Posterior vena cava (tissue), 2 donors: ENCODE results near the gene CCDC110. TPM values are rescaled to one million over a fixed set of nuclear protein-coding genes. Genes with fewer than 3 reads are reported as not detected.

Experiments used
- DNase-seq: peaks from one replicate; pipeline ENCODE4 v3.0.0-alpha.2; 2020; ENCODE audit warnings: low spot score
- intact Hi-C, 2 donors: fragments of 100-400 bp; cut with DNase I; formaldehyde crosslinking; loops; one replicate each; pipeline versions ENCODE4 v1.14.1 to v1.14.2; 2022 to 2023
- total RNA-seq, 2 donors: library from RNA; stranded (reverse); fragmentation: NEBNext Ultra II Directional; extraction: Animal tissue kit (Norgen Biotek cat#: 25700); gene quantifications; one replicate each; pipeline ENCODE4 v1.2.1, GENCODE V29; 2021
- donor health status: DM: yes; HTN: yes; CAD: no.
- donor health status: DM: yes; HTN: yes; CAD: no.

The CCDC110 gene
- total RNA-seq, 2 donors from 2014 or later = 3.5 to 6.6 TPM

GRCh38 chr4:185429660-185430059 is 41.9 kb downstream of the CCDC110 start:
- intact Hi-C loops = loop anchor here in 1 of 2 donors (5.0 kb wide), 2 partner anchors 677 to 1762 kb away; no protein-coding TSS in a partner anchor
- DNase-seq = no peak

- intact Hi-C loops = loop anchor here in 1 of 2 donors (5.0 kb wide), 1 partner anchor 1760 kb away; no protein-coding TSS in a partner anchor
- DNase-seq = no peak
Measured at GRCh38 chr4:185426960-185427688, 44.4 kb downstream of the CCDC110 start.

- intact Hi-C loops = loop anchor here in 1 of 2 donors (5.0 kb wide), 1 partner anchor 1758 kb away; no protein-coding TSS in a partner anchor
- peak; percentile 96 for DNase-seq
Measured at GRCh38 chr4:185425647-185426352, 45.7 kb downstream of the CCDC110 start, which contains the start of gene UFSP2. TSS of gene UFSP2 (minus strand) at chr4:185425964. CDS start at chr4:185425868, 96 bp downstream.

DNA sequence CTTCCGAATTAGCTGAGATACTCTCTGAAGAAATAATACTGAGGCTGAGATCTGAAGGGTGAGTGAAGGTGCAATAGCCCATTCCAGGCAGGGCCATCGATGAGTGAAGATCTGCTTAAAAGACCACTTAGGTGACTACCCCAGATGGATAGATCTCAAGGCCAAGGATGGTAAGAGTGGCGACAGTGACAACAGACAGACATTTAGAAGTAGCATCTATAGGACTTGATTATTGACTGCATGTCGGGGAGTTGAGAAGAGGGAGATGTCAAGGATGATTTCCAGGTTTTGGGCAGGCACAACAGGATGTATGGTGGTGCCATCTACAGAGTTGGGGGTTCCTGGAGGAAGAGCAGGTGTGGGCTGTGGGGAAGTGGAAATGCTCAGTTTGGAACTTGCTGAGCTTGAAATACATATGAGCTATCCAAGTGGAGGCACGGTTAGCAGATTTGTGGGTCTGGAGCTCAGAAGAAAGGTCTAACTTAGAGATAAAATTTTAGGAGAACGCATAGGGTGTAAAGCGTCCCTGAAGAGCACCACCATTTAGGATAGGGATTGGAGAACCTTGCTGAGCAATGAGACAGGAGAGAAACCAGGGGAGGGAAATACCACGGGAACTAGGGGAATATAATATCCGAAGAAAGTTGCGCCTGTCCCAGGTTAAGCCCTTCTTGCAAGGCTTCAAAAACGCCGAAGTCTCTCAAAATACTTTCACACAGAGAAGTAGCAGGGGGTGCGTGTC is 46.5 kb downstream of the CCDC110 start:
- intact Hi-C loops = loop anchor here (5.0 kb wide), 2 partner anchors 37 to 1758 kb away; no protein-coding TSS in a partner anchor

DNA sequence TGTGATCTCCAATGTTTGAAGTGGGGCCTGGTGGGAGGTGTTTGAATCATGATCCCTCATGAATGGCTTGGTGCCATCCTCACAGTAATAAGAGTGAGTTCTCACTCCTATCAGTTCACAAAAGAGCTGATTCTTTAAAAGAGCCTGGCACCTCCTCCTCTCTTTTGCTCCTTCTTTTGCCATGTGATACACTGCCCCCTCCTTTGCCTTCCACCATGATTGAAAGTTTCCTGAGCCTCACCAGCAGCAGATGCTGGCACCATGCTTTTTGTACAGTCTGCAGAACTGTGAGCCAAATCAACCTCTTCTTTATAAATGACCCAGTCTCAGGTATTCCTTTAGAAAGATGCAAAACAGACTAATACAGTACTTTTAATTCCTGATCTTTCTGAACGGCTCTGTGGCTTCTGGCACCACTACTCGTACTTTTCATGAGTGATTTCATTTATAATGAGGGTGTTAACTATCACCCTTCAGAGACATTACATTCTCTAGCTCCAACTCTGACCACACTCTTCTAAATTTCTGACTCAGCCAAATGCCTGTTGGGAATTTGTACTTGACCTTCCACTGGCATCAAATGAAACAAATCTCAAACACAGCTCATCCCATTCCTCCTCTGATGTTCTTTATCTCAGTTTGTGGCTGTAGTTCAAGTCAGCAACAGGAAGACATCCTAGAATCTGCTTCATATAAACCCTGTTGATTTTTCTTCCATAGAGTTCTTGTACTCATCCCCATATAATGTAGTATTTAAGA is 50.0 kb downstream of the CCDC110 start:
- intact Hi-C loops = loop anchor here in 1 of 2 donors (5.0 kb wide), 1 partner anchor 41 kb away; no protein-coding TSS in a partner anchor
- no peak for DNase-seq

More for the DNA sequence above, 46.5 kb downstream of the CCDC110 start:
- DNase-seq = no peak

GRCh38 chr4:185416955-185417354 is 54.6 kb downstream of the CCDC110 start:
- intact Hi-C loops = no loop called here
- DNase-seq = no peak

DNA sequence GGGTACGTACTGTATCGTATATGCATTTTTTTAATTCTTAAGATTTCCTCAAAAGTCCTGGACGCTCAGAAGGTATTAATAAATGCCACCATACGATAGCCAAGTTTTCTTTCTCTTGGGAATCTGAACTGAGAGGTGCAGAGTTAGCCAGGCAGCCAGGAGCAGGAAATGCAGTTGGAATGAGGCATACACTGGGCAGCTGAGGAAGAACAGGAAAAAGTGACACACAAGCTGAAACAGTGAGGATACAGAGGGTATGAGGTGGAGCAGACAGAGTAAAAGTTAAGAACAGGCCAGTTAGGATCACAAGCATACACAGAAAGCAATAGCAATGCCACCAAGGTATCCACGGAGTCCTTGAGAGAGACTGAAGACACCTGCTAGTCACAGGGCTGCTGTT is 59.1 kb downstream of the CCDC110 start:
- intact Hi-C loops = no loop called here
- DNase-seq = no peak

- intact Hi-C loops = no loop called here
Measured at GRCh38 chr4:185411849-185412248, 59.7 kb downstream of the CCDC110 start.

DNA sequence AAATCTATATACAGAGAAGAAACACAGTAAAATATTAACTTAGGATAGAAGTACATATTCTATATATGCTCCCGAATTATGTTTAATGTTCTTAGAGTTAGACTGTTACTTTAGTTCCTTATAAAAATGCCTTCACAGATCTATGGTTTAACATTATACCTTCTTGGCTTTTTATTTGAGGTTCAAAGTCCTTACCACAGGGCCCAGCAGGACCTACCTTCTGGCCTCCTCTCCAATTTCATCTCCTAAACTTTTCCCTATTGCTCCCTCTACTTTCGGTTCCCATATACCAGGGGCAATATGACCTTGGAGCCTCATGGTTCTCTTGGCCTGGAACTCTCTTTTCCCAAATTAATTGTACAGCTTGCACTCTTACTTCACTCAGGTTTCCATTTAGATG is 63.1 kb downstream of the CCDC110 start:
- intact Hi-C loops = no loop called here

More at GRCh38 chr4:185411849-185412248, 59.7 kb downstream of the CCDC110 start:
- DNase-seq = no peak

GRCh38 chr4:185405296-185405999 is 66.1 kb downstream of the CCDC110 start:
- intact Hi-C loops = no loop called here
- DNase-seq = no peak

More for the DNA sequence above, 63.1 kb downstream of the CCDC110 start:
- DNase-seq = no peak

GRCh38 chr4:185404031-185404430 is 67.5 kb downstream of the CCDC110 start:
- intact Hi-C loops = loop anchor here in 1 of 2 donors (5.0 kb wide), 1 partner anchor 382 kb away; no protein-coding TSS in a partner anchor
- no peak for DNase-seq

GRCh38 chr4:185399466-185399865 is 72.1 kb downstream of the CCDC110 start:
- intact Hi-C loops = loop anchor here in 1 of 2 donors (10.0 kb wide), 1 partner anchor 195 kb away; the partner anchor contains the start of genes CFAP97 and SNX25
- no peak for DNase-seq

DNA sequence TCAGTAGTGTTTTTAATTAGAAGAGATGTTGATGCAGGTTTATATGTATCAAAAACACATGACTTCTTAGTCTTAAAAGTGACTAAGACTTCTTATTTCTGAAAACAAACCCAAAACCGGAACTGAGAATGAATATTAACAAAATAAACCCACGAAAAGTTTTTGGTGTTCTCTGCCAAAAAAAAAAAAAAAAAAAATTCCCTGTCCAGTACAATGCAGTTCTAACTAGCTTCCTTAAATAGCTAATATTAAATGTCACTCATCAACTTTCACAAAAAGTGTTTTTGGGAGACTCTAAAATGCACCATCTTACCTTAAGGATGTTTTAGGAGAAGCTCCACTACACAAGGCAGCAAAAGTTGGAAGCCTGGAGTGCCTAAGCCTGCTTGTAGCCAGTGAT is 72.9 kb downstream of the CCDC110 start:
- intact Hi-C loops = loop anchor here in 1 of 2 donors (10.0 kb wide), 1 partner anchor 194 kb away; the partner anchor contains the start of genes CFAP97 and SNX25
- DNase-seq = no peak

DNA sequence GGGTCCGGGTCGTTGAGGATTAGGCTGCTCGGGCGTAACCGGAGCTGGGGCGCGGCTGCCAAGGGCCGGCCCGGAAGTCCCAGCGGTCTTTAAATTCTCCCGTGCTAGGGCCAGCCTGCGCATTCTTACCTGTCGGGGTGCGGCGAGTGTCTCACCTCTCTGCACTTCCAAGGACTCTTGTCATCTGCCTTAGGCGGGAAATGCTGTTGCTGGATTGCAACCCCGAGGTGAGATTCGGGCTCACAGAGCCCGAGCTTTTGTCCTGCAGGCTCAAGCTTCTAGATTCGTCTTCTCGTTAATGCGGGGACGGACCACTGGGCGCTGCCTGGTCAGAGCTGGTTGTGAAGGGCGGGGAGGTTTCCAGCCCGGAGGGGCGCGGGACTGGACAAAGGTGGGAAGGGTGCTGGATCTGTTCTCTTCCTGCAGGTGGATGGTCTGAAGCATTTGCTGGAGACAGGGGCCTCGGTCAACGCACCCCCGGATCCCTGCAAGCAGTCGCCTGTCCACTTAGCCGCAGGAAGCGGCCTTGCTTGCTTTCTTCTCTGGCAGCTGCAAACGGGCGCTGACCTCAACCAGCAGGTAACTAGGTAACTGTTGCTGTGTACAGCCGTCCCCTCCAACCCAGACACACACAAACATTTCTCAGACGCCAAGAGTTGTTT is 74.7 kb downstream of the CCDC110 start, which contains the start of gene ANKRD37:
Gene ANKRD37, plus strand, starts transcription at position 118 of the 662 bp plus-strand sequence. Its CDS starts 83 bp downstream, at position 201.
- intact Hi-C loops = loop anchor here in 1 of 2 donors (10.0 kb wide), 1 partner anchor 192 kb away; the partner anchor contains the start of genes CFAP97 and SNX25
- no peak for DNase-seq

- peak; percentile 99 for DNase-seq
- intact Hi-C loops = loop anchor here in 1 of 2 donors (10.0 kb wide), 1 partner anchor 191 kb away; the partner anchor contains the start of genes CFAP97 and SNX25
Measured at GRCh38 chr4:185395956-185396723, 75.4 kb downstream of the CCDC110 start.
